Endothelial cell of umbilical vein (primary cell): ENCODE measurements around the gene CSNK1G2. TPM values are rescaled to one million over a fixed set of nuclear protein-coding genes. Genes with fewer than 3 reads are reported as not detected.

Experiments
- BruUV-seq: library from RNA; stranded (reverse); fragments of 400-500 nt; replicated peaks from 2 replicates; lab custom pipeline; 2021; lab: Mats Ljungman, UMichigan
- CTCF ChIA-PET: fragments of 300-600, 350-600 bp; sonication (Branson Sonifier 250); formaldehyde crosslinking; loops from one replicate; lab custom pipeline; 2021; ENCODE audit warnings: antibody characterized with exemption, inconsistent platforms; lab: Charles Lee
- POLR2A ChIA-PET: fragments of 300-600, 350-600 bp; sonication (Branson Sonifier 250); formaldehyde crosslinking; loops from one replicate; lab custom pipeline; 2021; ENCODE audit warnings: antibody characterized with exemption, inconsistent platforms; lab: Charles Lee
- DNase-seq: peaks from one replicate; pipeline ENCODE4 v3.0.0-alpha.2; 2011; ENCODE audit warnings: low read depth, low spot score
- FAIRE-seq: peaks from 2 replicates; lab custom pipeline; 2011; peaks lifted over from hg19 to GRCh38; lab: Jason Lieb, UNC
- H2AFZ ChIP-seq: 2 replicates; pipeline ENCODE4 v1.6.0; 2012; ENCODE audit warnings: low read depth, low read length, control low read depth, inconsistent platforms
- H3K27ac ChIP-seq: 2 replicates; pipeline ENCODE4 v1.5.1; 2011; ENCODE audit warnings: low read depth, mild to moderate bottlenecking, control low read depth, low read length, moderate library complexity; ENCODE audit not compliant: insufficient read depth
- H3K27me3 ChIP-seq, 2 experiments: 2 replicates each; pipeline versions ENCODE4 v1.6.0 to v1.6.1; 2011; ENCODE audit warnings: low read length in 2 of 2, mixed read lengths in 1 of 2; ENCODE audit not compliant: control insufficient read depth in 2 of 2, insufficient read depth in 2 of 2
- H3K36me3 ChIP-seq, 2 experiments: 2 replicates in 1 of 2; 3 replicates in 1 of 2; pipeline ENCODE4 v1.5.1; 2011; ENCODE audit warnings: low read length in 2 of 2, mild to moderate bottlenecking in 1 of 2, moderate library complexity in 1 of 2; ENCODE audit not compliant: control insufficient read depth in 2 of 2, insufficient read depth in 2 of 2; ENCODE audit errors: extremely low read depth in 1 of 2
- H3K4me1 ChIP-seq: 3 replicates; pipeline ENCODE4 v1.5.1; 2011; ENCODE audit warnings: mild to moderate bottlenecking, low read length; ENCODE audit not compliant: control insufficient read depth, insufficient read depth; ENCODE audit errors: extremely low read depth
- H3K4me2 ChIP-seq: 2 replicates; pipeline ENCODE4 v1.6.1; 2011; ENCODE audit warnings: low read length, control low read depth, mixed read lengths; ENCODE audit not compliant: insufficient read depth
- H3K4me3 ChIP-seq, 3 experiments: fragments of 200-600 bp in 1 of 3; sonication (generic), shearing (Covaris generic) in 1 of 3; replicated peaks in 1 of 3; 2 replicates each; pipeline ENCODE4 v1.5.1; 2011 to 2016; ENCODE audit warnings: control low read depth in 3 of 3, low read length in 3 of 3, mild to moderate bottlenecking in 2 of 3, inconsistent platforms in 1 of 3, low read depth in 1 of 3, moderate library complexity in 1 of 3; ENCODE audit not compliant: insufficient read depth in 1 of 3
- H3K79me2 ChIP-seq: 2 replicates; pipeline ENCODE4 v1.6.0; 2012; ENCODE audit warnings: low read length, inconsistent platforms; ENCODE audit not compliant: control insufficient read depth, insufficient read depth
- H3K9ac ChIP-seq: replicated peaks from 2 replicates; pipeline ENCODE3; 2011; ENCODE audit warnings: low read length, control low read depth; ENCODE audit not compliant: insufficient read depth; ENCODE audit errors: extremely low read depth
- H3K9me1 ChIP-seq: replicated peaks from 3 replicates; pipeline ENCODE4 v1.6.0; 2011; ENCODE audit warnings: mild to moderate bottlenecking, low read length; ENCODE audit not compliant: control insufficient read depth, insufficient read depth; ENCODE audit errors: extremely low read depth
- H3K9me3 ChIP-seq: replicated peaks from 2 replicates; pipeline ENCODE4 v1.5.1; 2012; ENCODE audit warnings: low read length, inconsistent platforms; ENCODE audit not compliant: control insufficient read depth, insufficient read depth
- H4K20me1 ChIP-seq: replicated peaks from 2 replicates; pipeline ENCODE3; 2011; ENCODE audit warnings: mild to moderate bottlenecking, low read length; ENCODE audit not compliant: control insufficient read depth, insufficient read depth; ENCODE audit errors: extremely low read depth
- EZH2 ChIP-seq: IDR thresholded peaks from 2 replicates; pipeline ENCODE4 v1.6.1; 2012; ENCODE audit warnings: borderline replicate concordance, low read depth, mild to moderate bottlenecking, moderate library complexity, low read length, inconsistent platforms; ENCODE audit not compliant: severe bottlenecking
- GATA2 ChIP-seq: IDR thresholded peaks from 2 replicates; pipeline ENCODE4 v1.7.0; 2011; ENCODE audit warnings: low read depth, mild to moderate bottlenecking, moderate library complexity, mixed read lengths, low read length; ENCODE audit not compliant: insufficient read length, insufficient read depth
- JUN ChIP-seq: IDR thresholded peaks from 2 replicates; pipeline ENCODE4 v1.6.1; 2011; ENCODE audit warnings: borderline replicate concordance, low read depth; ENCODE audit not compliant: insufficient read length, insufficient read depth
- MYC ChIP-seq: IDR thresholded peaks from one replicate; pipeline ENCODE4 v1.6.1; 2011; ENCODE audit warnings: mild to moderate bottlenecking, low read depth, low read length
- POLR2A ChIP-seq: IDR thresholded peaks from 2 replicates; pipeline ENCODE4 v1.6.1; 2012; ENCODE audit warnings: low read depth, mild to moderate bottlenecking, control low read depth, low read length
- POLR2AphosphoS5 ChIP-seq: IDR thresholded peaks from 2 replicates; pipeline ENCODE4 v1.6.1; 2012; ENCODE audit warnings: low read depth, mild to moderate bottlenecking, control low read depth, low read length, moderate library complexity; ENCODE audit not compliant: insufficient read depth
- dilution Hi-C: fragments of 300-500 bp; cut with MboI; formaldehyde crosslinking; loops from one replicate; pipeline ENCODE4 v1.15.0; 2019; ENCODE audit warnings: low sequenced_read_pairs; ENCODE audit not compliant: extremely low pct_ligation_motif_present
- intact Hi-C: fragments of 100-400 bp; cut with micrococcal nuclease; formaldehyde crosslinking; loops from one replicate; pipeline ENCODE4 v1.10.0; 2022
- polyA plus RNA-seq, 4 experiments: library from polyadenylated mRNA; depleted of rRNA in 3 of 4; stranded (reverse) in 3 of 4; unstranded in 1 of 4; fragments of >200 nt; gene quantifications; 2 replicates each; pipeline versions ENCODE4 v1.2.1 to v1.2.3, GENCODE V29; 2011 to 2012; ENCODE audit warnings: missing spikeins in 1 of 4
- total RNA-seq: library from RNA; stranded (reverse); gene quantifications from 2 replicates; pipeline ENCODE4 v1.2.3, GENCODE V29; 2021
- TF ChIP-seq, protein P1 (sequence below): IDR thresholded peaks from 2 replicates; pipeline ENCODE4 v1.6.1; 2011; ENCODE audit not compliant: insufficient read depth, insufficient read length
- TF ChIP-seq, protein P2 (sequence below), 2 donors: IDR thresholded peaks; 1 replicate in 1 of 2; 2 replicates in 1 of 2; pipeline ENCODE4 v1.5.1; 2011; ENCODE audit warnings: low read length in 2 of 2, mild to moderate bottlenecking in 2 of 2, moderate library complexity in 2 of 2, control low read depth in 1 of 2, inconsistent platforms in 1 of 2, low read depth in 1 of 2; ENCODE audit not compliant: insufficient read depth in 1 of 2; ENCODE audit errors: extremely low read depth in 1 of 2

Gene CSNK1G2
- total and polyA plus RNA-seq, 2 donors (not counting 3 experiments of a cell fraction or from before 2014, with no cell fraction given) = 96.6 to 110 TPM

DNA sequence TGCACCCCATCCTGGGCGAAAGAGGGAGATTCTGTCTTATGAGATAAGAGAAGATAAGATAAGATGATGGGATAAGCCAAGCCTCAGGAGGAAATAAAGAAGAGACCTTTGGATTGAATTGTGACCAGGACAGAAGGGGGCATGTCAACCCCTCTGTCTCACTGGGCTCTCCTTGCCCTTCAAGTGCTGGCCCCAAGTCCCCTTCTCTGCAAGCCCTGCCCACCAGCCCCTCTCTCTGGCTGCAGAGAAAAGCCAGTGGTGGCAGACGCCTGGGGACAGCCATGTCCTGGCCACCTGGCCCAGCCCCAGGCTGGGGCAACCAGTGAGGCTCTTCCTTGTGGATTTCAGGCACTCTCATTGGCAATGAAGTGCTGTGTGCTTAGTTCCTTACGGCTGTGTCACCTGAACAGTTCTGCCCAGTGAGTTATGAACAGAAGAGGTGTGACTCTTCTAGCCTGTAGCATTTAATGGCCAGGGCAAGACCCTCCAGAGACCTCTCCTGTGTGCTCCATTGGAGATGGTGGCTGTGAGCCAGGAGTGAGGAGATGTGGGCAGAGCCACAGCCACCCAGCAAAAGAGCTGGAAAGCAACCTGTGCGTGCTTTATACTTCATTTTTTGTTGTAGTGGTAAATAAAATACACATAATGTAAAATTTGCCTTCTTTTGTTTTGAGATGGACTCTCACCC, 80.6 kb downstream of the CSNK1G2 start:
- H3K4me2 ChIP-seq = no peak overlapping the region
- no peak overlapping the region for H2AFZ ChIP-seq
- H3K9me3 ChIP-seq = no peaks in the 10 kb centered on the region
- DNase-seq (no peak), FAIRE-seq (no peak)
- ChIA-PET POLR2A (no interaction called here), CTCF (interaction anchor here (0.6 to 6.0 kb wide), 3 partner anchors 11 to 48 kb away, joined by 3 to 75 read pairs (median 4); no protein-coding TSS in a partner anchor)
- no peaks in the 10 kb centered on the region for H4K20me1 ChIP-seq
- H3K9me1 ChIP-seq = no peaks in the 10 kb centered on the region
- no peaks in the 10 kb centered on the region for H3K27me3 ChIP-seq
- intact Hi-C loops = no loop called here
- BruUV-seq = no TSS peak
- H3K36me3 ChIP-seq = no peaks in the 10 kb centered on the region
- dilution Hi-C loops = no loop called here
- H3K4me3 ChIP-seq = no peak overlapping the region
- no peak for TF ChIP-seq JUN
- no peak for TF ChIP-seq EZH2
- TF ChIP-seq, protein P1, sequence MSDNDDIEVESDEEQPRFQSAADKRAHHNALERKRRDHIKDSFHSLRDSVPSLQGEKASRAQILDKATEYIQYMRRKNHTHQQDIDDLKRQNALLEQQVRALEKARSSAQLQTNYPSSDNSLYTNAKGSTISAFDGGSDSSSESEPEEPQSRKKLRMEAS = no peak
- TF ChIP-seq POLR2AphosphoS5 = no peak
- no peak for TF ChIP-seq MYC
- TF ChIP-seq GATA2 = no peak
- TF ChIP-seq, protein P2, sequence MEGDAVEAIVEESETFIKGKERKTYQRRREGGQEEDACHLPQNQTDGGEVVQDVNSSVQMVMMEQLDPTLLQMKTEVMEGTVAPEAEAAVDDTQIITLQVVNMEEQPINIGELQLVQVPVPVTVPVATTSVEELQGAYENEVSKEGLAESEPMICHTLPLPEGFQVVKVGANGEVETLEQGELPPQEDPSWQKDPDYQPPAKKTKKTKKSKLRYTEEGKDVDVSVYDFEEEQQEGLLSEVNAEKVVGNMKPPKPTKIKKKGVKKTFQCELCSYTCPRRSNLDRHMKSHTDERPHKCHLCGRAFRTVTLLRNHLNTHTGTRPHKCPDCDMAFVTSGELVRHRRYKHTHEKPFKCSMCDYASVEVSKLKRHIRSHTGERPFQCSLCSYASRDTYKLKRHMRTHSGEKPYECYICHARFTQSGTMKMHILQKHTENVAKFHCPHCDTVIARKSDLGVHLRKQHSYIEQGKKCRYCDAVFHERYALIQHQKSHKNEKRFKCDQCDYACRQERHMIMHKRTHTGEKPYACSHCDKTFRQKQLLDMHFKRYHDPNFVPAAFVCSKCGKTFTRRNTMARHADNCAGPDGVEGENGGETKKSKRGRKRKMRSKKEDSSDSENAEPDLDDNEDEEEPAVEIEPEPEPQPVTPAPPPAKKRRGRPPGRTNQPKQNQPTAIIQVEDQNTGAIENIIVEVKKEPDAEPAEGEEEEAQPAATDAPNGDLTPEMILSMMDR (IDR thresholded peaks at IDR 0.05; ENCODE audit: extremely low read depth in 1 of 2, insufficient read depth in 1 of 2, low read depth in 1 of 2, low read length in 2 of 2) = no peak
- no peak for TF ChIP-seq POLR2A
- no peaks in the 10 kb centered on the region for H3K79me2 ChIP-seq
- H3K4me1 ChIP-seq = no peaks in the 10 kb centered on the region
- no peak overlapping the region for H3K9ac ChIP-seq
- H3K27ac ChIP-seq = no peak overlapping the region
